HAP-1 (cell line): Measurements from ENCODE around the gene TFRC.
A peak's percentile ranks its signal among the peaks of the same experiment; 100 is the strongest.
"Not testable (repeated sequence)": the region's sequence is repeated elsewhere in the genome, so short reads cannot be mapped to it uniquely, and the experiment has no call there.

Experiments used
- DNase-seq, 2 experiments: peaks; one replicate each; pipeline ENCODE4 v3.0.0-alpha.2; 2016 to 2020; ENCODE audit warnings: low spot score in 2 of 2
- H3K27me3 ChIP-seq: fragments of 250-450 bp; sonication (Bioruptor Pico); 2 replicates; pipeline ENCODE4 v1.5.1; 2020; ENCODE audit warnings: low read depth, mild to moderate bottlenecking, moderate library complexity
- H3K36me3 ChIP-seq: fragments of 250-450 bp; sonication (Bioruptor Pico); replicated peaks from 2 replicates; pipeline ENCODE4 v1.5.1; 2020; ENCODE audit warnings: mild to moderate bottlenecking
- H3K4me1 ChIP-seq: fragments of 250-450 bp; sonication (Bioruptor Pico); 2 replicates; pipeline ENCODE4 v1.5.1; 2020; ENCODE audit warnings: mild to moderate bottlenecking
- H3K4me3 ChIP-seq: fragments of 250-450 bp; sonication (Bioruptor Pico); 2 replicates; pipeline ENCODE4 v1.5.1; 2020; ENCODE audit warnings: mild to moderate bottlenecking, moderate library complexity
- H3K9me3 ChIP-seq: fragments of 250-450 bp; sonication (Bioruptor Pico); 2 replicates; pipeline ENCODE4 v1.5.1; 2020; ENCODE audit warnings: mild to moderate bottlenecking, moderate library complexity
- in situ Hi-C: fragments of 300-500 bp; cut with MboI; formaldehyde crosslinking; loops from 3 replicates; pipeline ENCODE4 v1.14.3; 2020; ENCODE audit warnings: low sequenced_read_pairs, inconsistent platforms, mixed read lengths

Gene TFRC

DNA sequence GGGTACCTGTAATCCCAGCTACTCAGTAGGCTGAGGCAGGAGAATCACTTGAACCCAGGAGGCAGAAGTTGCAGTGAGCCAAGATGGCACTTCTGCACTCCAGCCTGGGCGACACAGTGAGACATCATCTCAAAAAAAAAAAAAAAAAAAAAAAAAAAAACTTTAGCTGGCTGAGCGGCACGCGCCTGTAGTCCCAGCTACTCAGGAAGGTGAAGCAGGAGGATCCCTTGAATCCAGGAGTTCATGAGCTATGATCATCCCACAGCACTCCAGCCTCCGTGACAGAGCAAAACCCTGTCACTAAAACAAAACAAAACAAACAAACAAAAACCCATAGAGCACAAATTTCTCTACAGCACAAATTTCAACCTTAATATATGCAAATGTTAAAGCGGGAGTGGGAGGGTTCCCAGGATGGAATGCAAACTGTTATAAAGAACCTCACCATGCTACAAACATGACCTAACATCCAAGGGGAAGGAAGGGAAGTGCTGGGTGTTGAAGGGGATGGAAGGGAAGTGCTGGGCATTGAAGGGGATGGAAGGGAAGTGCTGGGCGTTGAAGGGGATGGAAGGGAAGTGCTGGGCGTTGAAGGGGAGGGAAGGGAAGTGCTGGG lies 16.6 kb upstream of the TFRC start:
- H3K9me3 ChIP-seq, H3K4me1 ChIP-seq, H3K27me3 ChIP-seq, DNase-seq, H3K36me3 ChIP-seq, H3K4me3 ChIP-seq: not testable (repeated sequence)
- in situ Hi-C loops: loop anchor here (25.0 kb wide), 1 partner anchor 414 kb away; the partner anchor contains the start of genes RNF168 and SMCO1

- Histone ChIP-seq H3K9me3 (no peaks in the 10 kb centered on the region), H3K36me3 (no peaks in the 10 kb centered on the region), H3K4me3 (no peak overlapping the region), H3K4me1 (no peaks in the 10 kb centered on the region), H3K27me3 (no peaks in the 10 kb centered on the region)
- in situ Hi-C loops: loop anchor here (25.0 kb wide), 1 partner anchor 415 kb away; the partner anchor contains the start of genes RNF168 and SMCO1
- no peak for DNase-seq
These were observed 15.7 kb upstream of the TFRC start for GRCh38 chr3:196097373-196098154.

DNA sequence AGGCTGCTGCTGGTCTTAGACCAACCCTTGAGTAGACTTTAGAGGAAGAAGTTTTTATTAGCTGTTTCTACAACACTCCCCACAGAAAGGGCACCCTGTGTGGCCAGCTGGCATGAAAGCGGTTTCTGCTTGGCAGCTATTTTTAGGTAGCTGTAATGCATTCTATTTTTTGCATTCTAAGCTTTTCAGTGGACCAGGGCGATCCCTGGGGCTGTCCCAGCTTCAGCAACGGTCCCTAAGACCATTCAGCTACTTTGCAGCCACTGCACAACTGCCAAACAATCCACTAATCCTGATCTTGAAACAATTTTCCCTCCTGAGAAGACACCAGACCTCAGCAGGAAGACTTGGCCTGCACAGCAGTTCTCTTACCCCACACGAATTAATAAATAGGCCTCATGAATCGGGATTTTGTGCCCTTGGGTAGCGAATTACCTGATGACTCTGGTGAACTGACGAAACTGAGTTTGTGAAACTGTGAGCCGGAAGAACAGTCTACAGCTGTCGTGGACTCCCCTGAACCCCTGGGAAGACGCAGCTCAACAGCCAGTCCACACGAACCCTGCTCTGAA lies 14.6 kb upstream of the TFRC start:
- Histone ChIP-seq H3K36me3 (no peaks in the 10 kb centered on the region), H3K4me1 (no peaks in the 10 kb centered on the region), H3K9me3 (no peaks in the 10 kb centered on the region), H3K4me3 (no peak overlapping the region), H3K27me3 (no peaks in the 10 kb centered on the region)
- in situ Hi-C loops: loop anchor here (25.0 kb wide), 1 partner anchor 416 kb away; the partner anchor contains the start of genes RNF168 and SMCO1
- no peak for DNase-seq

GRCh38 chr3:196093317-196094111 lies 11.6 kb upstream of the TFRC start:
- Histone ChIP-seq H3K36me3 (no peaks in the 10 kb centered on the region), H3K9me3 (no peaks in the 10 kb centered on the region), H3K4me1 (no peaks in the 10 kb centered on the region), H3K4me3 (no peak overlapping the region), H3K27me3 (no peaks in the 10 kb centered on the region)
- in situ Hi-C loops: loop anchor here (25.0 kb wide), 1 partner anchor 419 kb away; the partner anchor contains the start of genes RNF168 and SMCO1
- no peak for DNase-seq

DNA sequence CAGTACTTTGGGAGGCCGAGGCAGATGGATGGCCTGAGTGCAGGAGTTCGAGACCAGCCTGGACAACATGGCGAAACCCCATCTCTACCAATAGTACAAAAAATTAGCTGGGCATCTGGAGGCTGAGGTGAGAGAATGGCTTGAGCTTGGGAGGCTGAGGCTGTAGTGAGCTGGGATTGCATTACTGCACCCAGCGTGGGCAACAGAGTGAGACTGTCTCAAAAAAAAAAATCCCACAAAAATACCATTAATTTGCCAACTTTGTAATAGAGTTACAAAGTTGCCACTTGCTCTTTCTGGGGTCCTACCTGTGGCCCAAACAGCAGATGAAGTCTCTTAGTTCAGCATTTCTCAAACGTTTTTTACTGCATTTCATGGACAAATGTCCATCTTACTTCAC lies 6.0 kb upstream of the TFRC start:
- no peaks in the 10 kb centered on the region for H3K27me3 ChIP-seq
- no peak for DNase-seq
- in situ Hi-C loops: loop anchor here (25.0 kb wide), 1 partner anchor 424 kb away; the partner anchor contains the start of genes RNF168 and SMCO1
- H3K4me3 ChIP-seq: no peak overlapping the region
- H3K9me3 ChIP-seq: no peaks in the 10 kb centered on the region
- no peaks in the 10 kb centered on the region for H3K36me3 ChIP-seq
- peaks cover under 1% of the 10 kb centered on the region; the same call in 1 of the 2 replicates for H3K4me1 ChIP-seq

- in situ Hi-C loops: loop anchor here (25.0 kb wide), 1 partner anchor 430 kb away; the partner anchor contains the start of genes RNF168 and SMCO1
- H3K27me3 ChIP-seq: no peaks in the 10 kb centered on the region
- peaks cover 30% of the 10 kb centered on the region for H3K4me1 ChIP-seq
- DNase-seq: no peak
- no peaks in the 10 kb centered on the region; the same call in 1 of the 2 replicates for H3K36me3 ChIP-seq
- H3K9me3 ChIP-seq: no peaks in the 10 kb centered on the region
- peak overlapping the region; percentile 80 for H3K4me3 ChIP-seq
These were observed 705 bp upstream of the TFRC start for GRCh38 chr3:196082619-196082971.

GRCh38 chr3:196081002-196081833 lies 672 bp downstream of the TFRC start:
- in situ Hi-C loops: loop anchor here (25.0 kb wide), 1 partner anchor 431 kb away; the partner anchor contains the start of genes RNF168 and SMCO1
- Histone ChIP-seq H3K36me3 (no peaks in the 10 kb centered on the region; the same call in none of the 2 replicates), H3K27me3 (no peaks in the 10 kb centered on the region), H3K4me1 (peaks cover 34% of the 10 kb centered on the region), H3K9me3 (no peaks in the 10 kb centered on the region), H3K4me3 (peak overlapping the region; percentile 80)
- peak; percentile 31 to 71 for DNase-seq

DNA sequence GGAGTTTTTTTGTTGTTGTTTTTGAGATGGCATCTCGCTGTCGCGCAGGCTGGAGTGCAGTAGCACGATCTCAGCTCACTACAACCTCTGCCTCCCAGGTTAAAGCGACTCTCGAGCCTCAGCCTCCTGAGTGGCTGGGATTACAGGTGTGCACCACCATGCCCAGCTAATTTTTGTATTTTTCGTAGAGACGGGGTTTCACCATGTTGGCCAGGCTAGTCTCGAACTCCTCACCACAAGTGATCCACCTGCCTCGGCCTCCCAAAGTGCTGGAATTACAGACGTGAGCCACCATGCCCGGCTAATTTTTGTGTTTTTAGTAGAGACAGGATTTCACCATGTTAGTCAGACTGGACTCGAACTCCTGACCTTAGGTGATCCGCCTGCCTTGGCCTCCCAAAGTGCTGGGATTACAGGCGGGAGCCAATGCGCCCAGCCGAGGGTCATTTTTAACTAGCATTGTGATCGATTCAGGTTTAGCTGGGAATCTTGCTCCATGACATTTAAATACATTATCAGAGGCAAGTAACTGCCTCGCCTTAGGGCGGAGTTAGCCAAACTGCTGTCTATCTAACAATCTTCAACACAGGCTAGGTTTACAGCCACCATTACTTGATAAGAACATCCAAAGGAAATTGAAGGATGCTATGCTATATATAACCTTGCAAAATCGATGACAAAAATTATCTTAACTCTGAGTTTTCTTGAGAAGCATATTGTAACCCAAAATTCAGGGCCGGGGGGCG lies 1.6 kb downstream of the TFRC start:
- H3K4me3 ChIP-seq: peak overlapping the region; percentile 80
- H3K4me1 ChIP-seq: peaks cover 34% of the 10 kb centered on the region
- in situ Hi-C loops: loop anchor here (25.0 kb wide), 1 partner anchor 432 kb away; the partner anchor contains the start of genes RNF168 and SMCO1
- not testable (repeated sequence) for H3K27me3 ChIP-seq, H3K9me3 ChIP-seq, H3K36me3 ChIP-seq
- peak; percentile 13 to 26 for DNase-seq

DNA sequence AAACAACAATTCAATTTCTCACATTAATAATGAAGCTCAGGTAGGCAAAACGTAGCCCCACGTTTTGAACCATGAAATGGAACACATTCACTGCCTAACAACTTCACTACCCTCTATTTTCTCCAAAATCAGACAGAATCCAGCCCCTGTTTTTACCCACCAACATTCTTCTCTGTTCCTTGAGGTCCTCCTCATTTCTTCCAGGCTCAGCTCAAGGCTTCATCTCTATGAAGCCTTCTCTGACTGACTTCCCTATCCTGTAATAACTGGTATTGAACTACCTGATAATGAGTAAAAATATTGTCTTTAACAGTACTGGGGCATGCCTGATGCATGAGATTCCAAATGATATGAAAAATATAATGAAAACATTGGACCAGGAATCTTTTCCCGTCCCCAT lies 2.2 kb downstream of the TFRC start:
- H3K9me3 ChIP-seq: no peaks in the 10 kb centered on the region
- H3K4me1 ChIP-seq: peaks cover 34% of the 10 kb centered on the region
- no peaks in the 10 kb centered on the region for H3K27me3 ChIP-seq
- in situ Hi-C loops: loop anchor here (5.0 to 25.0 kb wide), 2 partner anchors 113 to 433 kb away; partner anchors contain the start of genes RNF168 and SMCO1
- H3K36me3 ChIP-seq: peaks cover 13% of the 10 kb centered on the region
- DNase-seq: no peak
- peak overlapping the region; percentile 80 for H3K4me3 ChIP-seq

DNA sequence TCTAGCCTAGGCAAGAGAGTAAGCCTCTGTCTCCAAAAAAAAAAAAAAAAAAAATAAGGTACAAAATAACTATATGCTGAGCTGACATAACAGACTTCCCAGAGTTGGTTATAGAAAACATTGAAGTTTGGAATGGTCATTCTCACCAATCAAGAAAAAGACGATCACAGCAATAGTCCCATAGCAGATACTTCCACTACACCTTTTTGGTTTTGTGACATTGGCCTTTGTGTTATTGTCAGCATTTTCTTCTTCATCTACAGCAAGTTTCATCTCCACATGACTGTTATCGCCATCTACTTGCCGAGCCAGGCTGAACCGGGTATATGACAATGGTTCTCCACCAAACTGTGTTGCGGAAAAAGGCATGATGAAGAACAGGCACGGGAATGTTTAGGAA lies 6.9 kb downstream of the TFRC start:
- DNase-seq: no peak

GRCh38 chr3:196073255-196073753 lies 8.6 kb downstream of the TFRC start:
- H3K4me1 ChIP-seq: peaks cover 11% of the 10 kb centered on the region
- H3K27me3 ChIP-seq: no peaks in the 10 kb centered on the region
- DNase-seq: peak; percentile 63 to 75
- in situ Hi-C loops: no loop called here
- H3K36me3 ChIP-seq: peaks cover 68% of the 10 kb centered on the region
- H3K9me3 ChIP-seq: no peaks in the 10 kb centered on the region
- no peak overlapping the region for H3K4me3 ChIP-seq

More for the DNA sequence above, 6.9 kb downstream of the TFRC start:
- in situ Hi-C loops: loop anchor here (5.0 to 25.0 kb wide), 2 partner anchors 117 to 437 kb away; partner anchors contain the start of genes RNF168 and SMCO1
- Histone ChIP-seq H3K4me1 (peaks cover 24% of the 10 kb centered on the region), H3K9me3 (no peaks in the 10 kb centered on the region), H3K36me3 (peaks cover 56% of the 10 kb centered on the region), H3K27me3 (no peaks in the 10 kb centered on the region), H3K4me3 (no peak overlapping the region)

DNA sequence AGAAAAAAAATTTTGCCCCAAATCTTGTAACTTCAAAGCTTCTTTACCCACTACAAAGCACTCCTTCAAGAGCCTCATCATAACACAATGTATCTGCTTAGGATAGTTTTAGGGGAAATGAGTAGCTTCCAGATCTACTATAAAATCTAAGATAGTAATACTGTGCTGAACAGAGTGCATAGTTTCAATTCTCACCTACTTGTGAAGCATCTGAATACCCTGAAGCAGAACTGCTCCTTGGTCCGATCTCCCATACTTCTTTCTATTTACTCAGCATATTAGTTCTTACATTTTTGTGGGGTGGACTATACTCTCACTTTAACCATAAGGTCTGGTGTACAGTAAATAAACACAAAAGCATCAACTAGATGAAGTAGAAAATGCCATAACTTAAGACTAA lies 9.6 kb downstream of the TFRC start:
- H3K9me3 ChIP-seq: no peaks in the 10 kb centered on the region
- in situ Hi-C loops: no loop called here
- H3K4me1 ChIP-seq: peaks cover 3% of the 10 kb centered on the region
- no peak for DNase-seq
- no peak overlapping the region for H3K4me3 ChIP-seq
- peaks cover 78% of the 10 kb centered on the region for H3K36me3 ChIP-seq
- no peaks in the 10 kb centered on the region for H3K27me3 ChIP-seq
